Esophagus muscularis mucosa (tissue), 4 donors: Measurements from ENCODE around the gene BMP3.

Experiments used
- CTCF ChIP-seq, 3 experiments: fragments of 200-600 bp in 2 of 3; fragments of 450-650 bp in 1 of 3; sonication (generic) in 2 of 3; IDR thresholded peaks; one replicate each; pipeline ENCODE4 v1.5.1; 2017 to 2019; ENCODE audit warnings: antibody characterized with exemption in 3 of 3, mild to moderate bottlenecking in 2 of 3, moderate library complexity in 1 of 3
- EP300 ChIP-seq: sonication (generic); formaldehyde crosslinking; IDR thresholded peaks from one replicate; pipeline ENCODE4 v1.6.1; 2017; ENCODE audit warnings: antibody characterized with exemption
- POLR2A ChIP-seq: fragments of 450-650 bp; IDR thresholded peaks from one replicate; pipeline ENCODE4 v1.6.1; 2017; ENCODE audit warnings: antibody characterized with exemption, moderate library complexity, mild to moderate bottlenecking, low read depth

GRCh38 chr4:81061344-81061730 is 30.8 kb downstream of the BMP3 start:
- no peak for TF ChIP-seq EP300
- no peak for TF ChIP-seq CTCF (IDR thresholded peaks at IDR 0.05)
- no peak for TF ChIP-seq POLR2A
